PC-9 (cell line): Measurements from ENCODE around the gene ARHGEF26.

ENCODE experiments used
- CTCF ChIP-seq: fragments of 200-600 bp; sonication (generic); conservative IDR thresholded peaks from 2 replicates; pipeline ENCODE4 v1.6.1; 2017; ENCODE audit warnings: mixed run types, antibody characterized with exemption, mild to moderate bottlenecking, moderate library complexity
- EZH2 ChIP-seq: fragments of 200-600 bp; sonication (generic); IDR thresholded peaks from 2 replicates; pipeline ENCODE4 v1.8.0; 2017; ENCODE audit warnings: antibody characterized with exemption, low read depth

- TF ChIP-seq CTCF (no peak), EZH2 (no peak)
Observed at GRCh38 chr3:154182322-154182922, 61.2 kb downstream of the ARHGEF26 start.
